ENCODE measurements around the gene CDKN2B. TPM values are rescaled to one million over a fixed set of nuclear protein-coding genes. Genes with fewer than 3 reads are reported as not detected.
"Not testable (repeated sequence)": the region's sequence is repeated elsewhere in the genome, so short reads cannot be mapped to it uniquely, and the experiment has no call there.

The CDKN2B gene
- total RNA-seq, 1 experiment from 2014 or later: not detected

GRCh38 chr9:21969011-21969940 is 39.8 kb downstream of the CDKN2B start:
- no peak for DNase-seq (ENCODE audit: low read depth)

GRCh38 chr9:21968331-21969010 is 40.6 kb downstream of the CDKN2B start:
- no peak for DNase-seq (ENCODE audit: low read depth)

GRCh38 chr9:21967702-21968101 is 41.4 kb downstream of the CDKN2B start:
- DNase-seq (ENCODE audit: low read depth): no peak

- no peak for DNase-seq (ENCODE audit: low read depth)
Measured at GRCh38 chr9:21967169-21967568, 41.9 kb downstream of the CDKN2B start.

GRCh38 chr9:21966140-21966851 is 42.8 kb downstream of the CDKN2B start:
- DNase-seq (ENCODE audit: low read depth): no peak

- DNase-seq (ENCODE audit: low read depth): no peak
Measured at GRCh38 chr9:21965401-21965951, 43.6 kb downstream of the CDKN2B start.

- no peak for DNase-seq (ENCODE audit: low read depth)
Measured at GRCh38 chr9:21964925-21965385, 44.1 kb downstream of the CDKN2B start.

- no peak for DNase-seq (ENCODE audit: low read depth)
Measured at GRCh38 chr9:21961569-21961968, 47.5 kb downstream of the CDKN2B start.

GRCh38 chr9:21959268-21959667 is 49.8 kb downstream of the CDKN2B start:
- not testable (repeated sequence) for DNase-seq (ENCODE audit: low read depth)

- DNase-seq (ENCODE audit: low read depth): no peak
Measured at GRCh38 chr9:21958833-21959232, 50.3 kb downstream of the CDKN2B start.

Other genes with a start within 250 kb of the CDKN2B start
- not detected in 2 replicates for gene MTAP, start 206.7 kb downstream of the CDKN2B start, total RNA-seq (2014; rRNA removed; shearing (Covaris generic))
- not detected in 2 replicates for gene CDKN2A, start 14.9 kb downstream of the CDKN2B start, total RNA-seq (2014; rRNA removed; shearing (Covaris generic))
- gene CDKN2B-AS1, start 14.5 kb downstream of the CDKN2B start, total RNA-seq (2014; rRNA removed; shearing (Covaris generic)): not detected in 2 replicates